Measurements from ENCODE around the gene SULT1A3.
"Not testable (repeated sequence)": the region's sequence is repeated elsewhere in the genome, so short reads cannot be mapped to it uniquely, and the experiment has no call there.

Gene SULT1A3

DNA sequence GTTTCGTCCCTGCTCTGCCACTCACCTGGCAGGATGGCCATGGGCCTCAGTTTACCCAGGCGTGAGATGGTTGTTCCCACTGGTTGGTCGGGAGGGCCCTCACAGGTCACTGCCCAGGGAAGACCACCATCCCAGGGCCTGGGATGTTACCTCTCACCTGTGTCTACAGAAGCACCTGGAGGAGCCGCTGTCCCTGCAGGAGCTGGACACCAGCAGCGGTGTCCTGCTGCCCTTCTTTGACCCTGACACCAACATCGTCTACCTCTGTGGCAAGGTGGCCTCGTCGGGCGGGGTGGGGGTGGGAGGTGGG is 11.5 kb upstream of the SULT1A3 start:
- no peak for DNase-seq

DNA sequence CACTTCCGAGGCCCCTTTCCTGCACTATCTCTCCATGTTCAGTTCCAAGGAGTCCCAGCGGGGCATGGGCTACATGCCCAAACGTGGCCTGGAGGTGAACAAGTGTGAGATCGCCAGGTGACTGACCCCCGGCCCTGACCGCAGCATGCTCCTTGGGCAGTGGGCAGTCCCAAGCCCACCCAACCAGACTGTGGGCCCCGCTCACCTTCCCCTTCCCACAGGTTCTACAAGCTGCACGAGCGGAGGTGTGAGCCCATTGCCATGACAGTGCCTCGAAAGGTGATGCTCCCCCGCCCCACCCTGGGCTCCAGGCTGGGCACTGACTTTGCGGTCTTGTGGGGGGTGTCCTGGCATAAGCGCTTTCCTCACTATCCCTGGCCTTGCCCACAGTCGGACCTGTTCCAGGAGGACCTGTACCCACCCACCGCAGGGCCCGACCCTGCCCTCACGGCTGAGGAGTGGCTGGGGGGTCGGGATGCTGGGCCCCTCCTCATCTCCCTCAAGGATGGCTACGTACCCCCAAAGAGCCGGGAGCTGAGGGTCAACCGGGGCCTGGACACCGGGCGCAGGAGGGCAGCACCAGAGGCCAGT is 11.0 kb upstream of the SULT1A3 start:
- no peak for DNase-seq

DNA sequence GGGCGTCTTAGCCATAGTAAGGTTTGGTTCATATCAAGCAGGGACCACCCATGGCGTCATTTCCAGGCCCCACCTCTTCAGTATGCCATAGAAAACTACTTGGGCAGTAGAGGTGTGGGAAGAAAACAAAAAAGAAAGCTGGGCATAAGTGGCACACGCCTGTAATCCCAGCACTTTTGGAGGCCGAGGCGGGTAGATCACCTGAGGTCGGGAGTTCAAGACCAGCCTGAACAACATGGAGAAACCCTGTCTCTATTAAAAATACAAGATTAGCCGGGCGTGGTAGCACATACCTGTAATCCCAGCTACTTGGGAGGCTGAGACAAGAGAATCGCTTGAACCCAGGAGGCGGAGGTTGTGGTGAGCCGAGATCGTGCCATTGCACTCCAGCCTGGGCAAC is 7.9 kb upstream of the SULT1A3 start:
- DNase-seq: not testable (repeated sequence)

DNA sequence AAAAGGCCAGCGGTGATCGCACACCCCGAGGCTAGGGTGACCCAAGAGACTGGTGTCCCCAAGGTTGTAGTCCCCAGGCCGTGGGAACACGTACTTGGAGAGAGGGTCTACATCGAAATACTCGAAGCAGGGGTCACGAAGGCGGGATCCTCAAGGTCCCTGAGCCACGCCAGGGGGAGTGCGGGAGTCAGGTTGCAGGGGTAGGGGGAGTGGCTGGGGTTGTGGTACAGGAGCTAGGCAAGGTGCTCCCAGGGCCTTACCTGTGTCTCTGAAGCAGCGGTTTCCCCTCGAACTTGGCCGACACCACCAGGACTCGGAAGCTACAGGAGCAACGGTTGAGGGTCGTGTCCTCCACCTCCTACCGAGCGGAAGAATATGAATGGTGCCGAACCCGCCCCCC is 6.0 kb upstream of the SULT1A3 start:
- not testable (repeated sequence) for DNase-seq

DNA sequence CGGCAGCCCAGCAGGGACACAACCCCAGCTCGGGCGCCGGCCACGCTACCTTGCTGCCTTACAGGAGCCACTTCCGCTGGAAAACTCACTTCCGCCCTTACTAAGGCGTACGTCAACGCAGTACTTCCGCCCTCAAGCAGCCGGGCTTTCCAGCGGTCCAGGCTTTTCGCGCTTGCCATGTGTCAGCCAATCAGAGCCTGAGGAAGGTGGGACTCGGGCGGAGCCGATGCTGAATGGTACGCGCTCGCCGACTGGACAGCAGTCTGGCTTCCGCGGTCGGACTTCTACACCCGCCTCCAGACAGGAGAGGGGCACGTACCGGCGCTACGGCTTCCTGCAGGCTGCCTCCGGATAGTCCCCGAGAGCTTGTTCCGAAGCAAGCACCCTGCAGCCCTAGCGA is 5.4 kb upstream of the SULT1A3 start, which contains the start of the genes BOLA2B and SLX1A:
TSS of gene BOLA2B (minus strand) at position 52 of the 400 bp plus-strand sequence. CDS start 71 bp downstream, outside the sequence.
TSS of gene SLX1A (plus strand) at position 261 of the 400 bp plus-strand sequence. CDS start 210 bp downstream, outside the sequence.
- DNase-seq: not testable (repeated sequence)

DNA sequence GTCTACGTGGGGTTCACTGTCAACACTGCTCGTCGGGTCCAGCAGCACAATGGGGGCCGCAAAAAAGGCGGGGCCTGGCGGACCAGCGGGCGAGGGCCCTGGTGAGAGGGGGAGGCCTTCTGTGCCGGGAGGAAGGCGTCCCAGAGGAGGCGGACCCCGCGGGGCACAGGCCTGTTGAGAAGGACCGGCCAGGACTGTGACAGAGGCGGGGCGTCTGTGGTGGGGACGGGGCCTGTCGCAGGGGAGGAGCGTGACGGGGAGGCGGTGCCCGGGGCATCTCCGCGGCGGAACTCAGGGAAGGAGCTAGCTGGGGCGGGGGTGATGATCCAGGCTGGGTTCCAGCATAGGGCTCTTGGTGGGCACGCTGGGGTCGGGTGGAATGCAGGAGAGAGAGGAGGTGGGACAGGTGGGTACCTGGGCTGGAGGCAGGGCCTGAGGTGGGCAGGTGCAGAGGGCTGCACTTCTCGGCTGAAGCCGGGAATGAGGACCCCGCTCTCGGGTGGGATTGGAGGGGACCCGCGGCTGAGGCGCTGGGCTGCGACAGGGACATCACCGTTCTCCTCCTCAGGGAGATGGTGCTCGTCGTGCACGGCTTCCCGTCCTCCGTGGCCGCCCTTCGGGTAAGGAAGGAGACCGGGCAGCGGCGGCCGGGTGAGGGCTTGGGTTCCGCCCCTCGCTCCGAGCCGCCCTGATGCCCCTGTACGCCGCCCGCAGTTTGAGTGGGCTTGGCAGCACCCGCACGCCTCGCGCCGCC is 4.7 kb upstream of the SULT1A3 start:
- not testable (repeated sequence) for DNase-seq

DNA sequence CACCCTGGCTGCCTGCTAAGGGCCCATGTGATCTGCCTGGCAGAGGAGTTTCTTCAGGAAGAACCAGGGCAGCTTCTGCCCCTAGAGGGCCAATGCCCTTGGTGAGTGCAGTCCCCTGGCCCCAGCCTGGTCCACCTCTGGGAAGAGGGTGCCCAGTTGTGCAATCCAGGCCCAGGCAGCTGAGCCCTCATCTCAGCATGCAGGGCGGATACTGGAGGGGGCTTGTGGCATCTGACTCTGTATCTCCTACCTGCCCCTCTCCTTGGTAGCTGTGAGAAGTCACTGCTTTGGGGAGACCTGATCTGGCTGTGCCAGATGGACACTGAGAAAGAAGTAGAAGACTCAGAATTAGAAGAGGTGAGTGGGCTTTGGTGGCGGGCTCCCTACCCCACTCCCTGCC is 2.1 kb upstream of the SULT1A3 start:
- not testable (repeated sequence) for DNase-seq

DNA sequence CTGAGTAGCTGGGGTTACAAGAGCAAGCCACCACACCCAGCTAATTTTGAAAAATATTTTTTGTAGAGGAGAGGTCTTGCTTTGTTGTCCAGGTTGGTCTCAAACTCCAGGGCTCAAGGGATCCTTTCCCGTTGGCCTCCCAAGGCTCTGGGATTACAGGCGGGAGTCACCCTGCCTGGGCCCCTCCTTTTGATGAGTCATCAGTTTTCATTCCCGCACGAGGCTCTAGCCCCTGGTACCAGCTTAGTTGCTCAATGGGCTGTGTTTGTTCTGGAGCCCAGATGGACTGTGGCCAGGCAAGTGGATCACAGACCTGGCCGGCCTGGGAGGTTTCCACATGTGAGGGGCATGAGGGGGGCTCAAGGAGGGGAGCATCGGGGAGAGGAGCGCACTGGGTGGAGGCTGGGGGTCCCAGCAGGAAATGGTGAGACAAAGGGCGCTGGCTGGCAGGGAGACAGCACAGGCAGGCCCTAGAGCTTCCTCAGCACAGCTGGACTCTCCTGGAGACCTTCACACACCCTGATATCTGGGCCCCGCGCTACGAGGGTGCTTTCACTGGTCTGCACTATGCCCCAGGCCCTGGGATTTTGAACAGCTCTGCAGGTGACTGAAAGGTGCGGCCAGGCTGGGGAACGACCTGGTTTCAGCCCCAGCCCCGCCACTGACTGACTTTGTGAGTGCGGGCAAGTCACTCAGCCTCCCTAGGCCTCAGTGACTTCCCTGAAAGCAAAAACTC is 721 bp downstream of the SULT1A3 start:
- not testable (repeated sequence) for DNase-seq

DNA sequence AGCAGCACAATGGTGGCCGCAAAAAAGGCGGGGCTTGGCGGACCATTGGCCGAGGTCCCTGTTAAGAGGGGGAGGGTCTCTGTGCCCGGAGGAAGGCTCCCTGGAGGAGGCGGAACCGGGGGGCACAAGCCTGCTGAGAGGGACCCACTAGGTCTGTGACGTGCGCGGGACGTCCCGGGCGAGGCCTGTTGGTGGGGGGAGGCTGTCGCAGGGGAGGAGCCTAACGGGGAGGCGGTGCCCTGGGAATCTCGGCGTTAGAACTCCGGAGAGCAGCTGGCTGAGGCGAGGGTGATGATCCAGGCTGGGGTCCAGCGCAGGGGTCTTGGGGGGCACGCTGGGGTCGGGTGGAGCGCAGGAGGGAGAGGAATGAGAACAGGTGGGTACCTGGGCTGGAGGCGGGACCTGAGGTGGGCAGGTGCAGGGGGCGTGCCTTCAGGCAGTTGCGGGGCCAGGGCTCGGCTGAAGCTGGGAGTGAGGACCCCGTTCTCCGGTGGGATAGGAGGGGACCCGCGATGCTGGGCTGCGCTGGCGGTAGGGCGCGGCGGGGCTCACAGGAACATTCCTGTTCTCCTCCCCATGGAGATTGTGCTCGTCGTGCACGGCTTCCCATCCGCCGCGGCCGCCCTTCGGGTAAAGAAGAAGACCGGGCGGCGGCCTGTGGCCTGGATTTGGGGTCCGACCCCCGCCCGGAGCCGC is 6.6 kb downstream of the SULT1A3 start:
- DNase-seq: not testable (repeated sequence)

DNA sequence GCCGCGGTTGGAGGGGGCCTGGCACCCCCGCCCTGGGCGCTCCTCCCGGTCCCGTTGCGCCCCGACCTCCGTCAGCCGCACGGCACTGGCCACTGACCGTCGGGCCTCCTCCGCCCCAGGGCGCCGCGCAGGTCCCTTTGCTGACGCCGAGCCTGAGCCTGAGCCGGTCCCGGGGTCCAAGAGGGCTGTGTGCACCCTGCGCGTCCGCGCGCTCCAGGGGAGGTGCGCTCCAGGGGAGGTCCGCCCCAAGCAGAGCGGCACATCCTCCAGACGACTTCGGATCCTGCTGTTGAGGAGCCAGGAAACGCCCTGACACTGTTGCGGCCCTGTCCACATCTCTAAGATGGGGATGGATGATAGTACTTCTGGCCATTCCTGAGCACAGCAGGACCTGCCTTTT is 7.2 kb downstream of the SULT1A3 start:
- DNase-seq: not testable (repeated sequence)

DNA sequence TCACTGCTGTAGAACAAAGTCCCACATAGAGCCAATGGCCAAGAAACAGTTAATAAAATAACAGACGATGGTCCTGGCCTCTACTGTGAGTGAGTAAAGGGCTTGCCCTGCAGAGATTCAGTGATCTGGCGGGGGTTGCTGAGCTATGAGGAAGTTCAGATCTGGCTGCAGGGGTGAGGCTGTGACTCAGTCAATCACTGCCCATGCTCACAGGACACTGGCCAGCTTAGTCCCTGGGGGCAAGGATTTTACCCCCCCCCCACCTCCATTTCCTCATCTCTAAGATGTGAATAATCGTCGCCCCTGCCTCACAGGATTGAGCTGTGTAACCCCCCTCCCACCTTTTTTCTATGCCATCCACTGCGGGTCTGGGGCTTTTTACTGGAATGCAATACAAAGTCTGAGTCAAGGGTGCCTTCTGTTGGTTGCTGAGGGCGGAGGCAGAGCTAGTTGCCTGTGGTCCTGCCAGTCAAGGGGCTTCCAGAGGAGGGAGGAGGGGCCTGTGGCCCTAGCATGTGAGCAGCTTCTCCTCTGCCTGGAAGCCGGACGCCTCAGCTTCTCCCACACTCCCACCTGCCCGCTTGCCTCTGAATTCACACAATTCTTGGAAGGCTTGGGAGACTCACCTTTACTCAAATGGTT is 8.1 kb downstream of the SULT1A3 start:
- not testable (repeated sequence) for DNase-seq

DNA sequence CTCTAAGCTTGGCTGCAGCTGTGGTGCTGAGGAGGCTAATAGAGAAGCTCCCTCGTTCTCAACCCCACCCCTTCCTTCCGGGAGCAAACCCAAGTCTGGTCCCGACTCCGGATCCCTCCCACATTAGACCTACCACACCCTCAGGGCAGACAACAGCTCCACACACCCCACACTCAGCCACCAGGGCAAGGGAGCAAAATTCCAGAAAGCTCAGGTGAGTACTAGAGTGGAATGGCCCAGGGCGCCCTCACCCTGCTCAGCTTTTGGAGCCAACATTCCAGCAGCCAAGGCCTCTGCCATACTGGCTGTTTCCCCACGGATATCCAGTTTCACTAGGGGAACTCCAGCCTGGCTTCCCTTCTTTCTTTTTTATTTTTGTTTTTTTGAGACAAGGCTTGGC is 10.0 kb downstream of the SULT1A3 start:
- not testable (repeated sequence) for DNase-seq

DNA sequence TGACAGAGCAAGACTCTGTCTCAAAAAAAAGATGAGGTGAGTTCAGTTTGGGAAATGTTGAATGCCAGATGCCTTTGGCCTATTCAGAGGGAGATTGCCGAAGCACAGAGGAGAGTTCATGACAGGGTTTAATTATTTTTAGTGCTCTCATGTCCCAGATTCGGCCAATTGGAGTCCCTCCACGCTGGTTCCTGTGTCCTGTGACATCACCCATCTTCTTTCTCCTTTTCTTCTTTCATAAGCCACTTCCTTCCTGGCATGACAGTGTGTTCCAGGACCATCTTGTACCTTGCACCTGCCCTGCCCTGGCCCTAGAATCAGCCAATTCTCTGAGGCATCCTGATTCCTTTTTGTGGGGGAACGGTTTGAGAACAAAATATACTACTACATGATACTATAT is 12.4 kb downstream of the SULT1A3 start:
- DNase-seq: not testable (repeated sequence)

DNA sequence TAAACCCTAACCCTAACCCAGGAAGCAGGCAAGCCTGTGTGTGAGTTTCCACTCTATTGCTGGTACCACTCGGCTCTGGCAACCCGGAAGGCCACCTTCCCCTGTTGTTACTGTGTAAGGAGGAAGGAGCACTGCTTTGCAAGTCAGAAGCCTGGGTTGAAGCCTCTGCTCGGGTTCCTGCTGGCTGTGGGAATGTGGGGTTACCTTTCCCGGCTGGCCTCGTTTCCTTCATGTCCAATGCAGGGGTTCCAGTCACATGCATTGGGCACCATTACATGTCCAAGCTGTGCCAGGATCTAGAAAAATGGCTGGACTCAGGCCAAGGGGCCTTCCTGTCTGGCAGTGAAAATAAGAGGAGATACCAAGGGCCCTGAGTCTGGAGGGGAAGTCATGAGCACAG is 18.0 kb downstream of the SULT1A3 start:
- not testable (repeated sequence) for DNase-seq

DNA sequence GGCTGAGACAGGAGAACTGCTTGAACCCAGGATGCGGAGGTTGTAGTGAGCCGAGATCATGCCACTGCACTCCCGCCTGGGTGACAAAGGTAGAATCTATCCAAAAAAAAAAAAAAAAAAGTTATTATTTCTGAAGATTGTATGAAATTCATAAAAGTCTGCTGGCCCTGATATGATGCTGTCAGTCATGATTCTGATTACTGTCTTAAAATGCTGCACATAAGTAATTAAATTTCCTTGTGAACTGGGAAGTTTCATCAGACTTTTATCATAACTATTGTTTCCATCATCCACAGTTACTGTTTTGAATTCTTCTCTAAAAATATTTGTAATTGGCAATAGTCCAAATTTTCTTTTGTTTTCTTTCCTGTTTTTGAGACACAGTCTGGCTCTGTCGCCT is 49.3 kb downstream of the SULT1A3 start, which contains the start of gene NPIPB13:
TSS of gene NPIPB13 (minus strand) at position 101 of the 400 bp plus-strand sequence. CDS start 2,906 bp downstream, outside the sequence.
- not testable (repeated sequence) for DNase-seq
